ENCODE data around the gene SEMA3A. TPM values are rescaled to one million over a fixed set of nuclear protein-coding genes. Genes with fewer than 3 reads are reported as not detected.

Gene SEMA3A
- total and polyA plus RNA-seq, 2 of the 4 experiments (the other 2 are of a cell fraction), result 31.2 to 213 TPM

GRCh38 chr7:83952236-83952635 lies 242.4 kb downstream of the SEMA3A start:
- ChIA-PET POLR2A (ENCODE audit: unreplicated experiment) (no interaction called here), CTCF (no interaction called here)
- no peaks in the 10 kb centered on the region for H3K27me3 ChIP-seq (ENCODE audit: control insufficient read depth, insufficient read depth, low read length)
- H3K27ac ChIP-seq (ENCODE audit: insufficient read depth, low read length), result no peak overlapping the region
- no peak overlapping the region for H2BK20ac ChIP-seq (ENCODE audit: low read depth, low read length)
- no CpG with 5 or more reads among the region's 2 CpGs for WGBS, 2 experiments (ENCODE audit: extremely low coverage in 2 of 2, insufficient read length in 1 of 2)
- no peak overlapping the region for H3K56ac ChIP-seq (ENCODE audit: extremely low read depth, insufficient read depth, low read length)
- no peak overlapping the region for H3K4ac ChIP-seq (ENCODE audit: low read depth, low read length)
- H3K9me3 ChIP-seq (ENCODE audit: control insufficient read depth, insufficient read depth, low read length), result no peaks in the 10 kb centered on the region
- no peaks in the 10 kb centered on the region for H3K36me3 ChIP-seq (ENCODE audit: control insufficient read depth, insufficient read depth, low read length)
- H3K4me1 ChIP-seq (ENCODE audit: control insufficient read depth, insufficient read depth, low read length), result no peaks in the 10 kb centered on the region
- in situ Hi-C loops (cut with MboI; ENCODE audit: low sequenced_read_pairs) (no loop called here), intact Hi-C loops (cut with micrococcal nuclease) (no loop called here), dilution Hi-C loops (cut with HindIII; ENCODE audit: low sequenced_read_pairs, unreplicated experiment) (no loop called here)
- H3K9me1 ChIP-seq (ENCODE audit: insufficient read depth, low read length), result no peaks in the 10 kb centered on the region; the same call in 1 of the 2 replicates
- BruUV-seq (replicated peaks), result no TSS peak
- no peak overlapping the region for H3K18ac ChIP-seq (ENCODE audit: low read depth, low read length)
- H3K79me1 ChIP-seq (ENCODE audit: low read depth in 1 of 2, low read length in 2 of 2), result no peaks in the 10 kb centered on the region
- H4K20me1 ChIP-seq (ENCODE audit: insufficient read depth, low read length), result no peaks in the 10 kb centered on the region
- no peak overlapping the region for H3K4me3 ChIP-seq (ENCODE audit: insufficient read depth, low read depth, low read length)
- no peak overlapping the region for H3K4me2 ChIP-seq (ENCODE audit: low read depth, low read length)
- no peak overlapping the region for H2AFZ ChIP-seq (replicated peaks; ENCODE audit: low read length, poor library complexity)
- no peak overlapping the region for H2BK5ac ChIP-seq (ENCODE audit: low read depth, low read length, poor library complexity, severe bottlenecking)
- ATAC-seq (ENCODE audit: low read depth), result no peak
- H3K9ac ChIP-seq (ENCODE audit: low read depth, low read length), result no peak overlapping the region
- H2AK5ac ChIP-seq (ENCODE audit: low read depth, low read length), result no peak overlapping the region
- no peak overlapping the region for H4K91ac ChIP-seq (ENCODE audit: insufficient read depth, low read depth, low read length)
- no peak overlapping the region for H2BK120ac ChIP-seq (ENCODE audit: low read depth, low read length)
- H2BK15ac ChIP-seq (ENCODE audit: low read depth, low read length), result no peak overlapping the region
- H3K14ac ChIP-seq (replicated peaks; ENCODE audit: low read depth, low read length), result no peak overlapping the region
- DNase-seq, result no peak
- no peak for TF ChIP-seq MAFK (IDR thresholded peaks at IDR 0.05; ENCODE audit: low read depth, low read length)
- no peak for TF ChIP-seq RFX5 (IDR thresholded peaks at IDR 0.05; ENCODE audit: low read depth, low read length)
- no peak for TF ChIP-seq MXI1 (IDR thresholded peaks at IDR 0.05; ENCODE audit: borderline replicate concordance, low read depth, low read length)
- TF ChIP-seq CEBPB (IDR thresholded peaks at IDR 0.05; ENCODE audit: low read depth, low read length), result no peak
- no peak for TF ChIP-seq MAZ (IDR thresholded peaks at IDR 0.05; ENCODE audit: borderline replicate concordance, low read depth, low read length)
- no peak for TF ChIP-seq SMC3 (IDR thresholded peaks at IDR 0.05; ENCODE audit: low read depth, low read length)
- TF ChIP-seq CHD1 (IDR thresholded peaks at IDR 0.05; ENCODE audit: low read depth, low read length), result no peak
- no peak for TF ChIP-seq USF2 (IDR thresholded peaks at IDR 0.05; ENCODE audit: low read depth, low read length)
- TF ChIP-seq POLR2A (IDR thresholded peaks at IDR 0.05; ENCODE audit: low read depth, low read length), result no peak
- no peak for TF ChIP-seq RAD21 (IDR thresholded peaks at IDR 0.05; ENCODE audit: low read length)
- TF ChIP-seq ELK1 (IDR thresholded peaks at IDR 0.05; ENCODE audit: borderline replicate concordance, low read depth, low read length), result no peak
- TF ChIP-seq BHLHE40 (IDR thresholded peaks at IDR 0.05; ENCODE audit: low read depth, low read length), result no peak
- TF ChIP-seq, protein P1, sequence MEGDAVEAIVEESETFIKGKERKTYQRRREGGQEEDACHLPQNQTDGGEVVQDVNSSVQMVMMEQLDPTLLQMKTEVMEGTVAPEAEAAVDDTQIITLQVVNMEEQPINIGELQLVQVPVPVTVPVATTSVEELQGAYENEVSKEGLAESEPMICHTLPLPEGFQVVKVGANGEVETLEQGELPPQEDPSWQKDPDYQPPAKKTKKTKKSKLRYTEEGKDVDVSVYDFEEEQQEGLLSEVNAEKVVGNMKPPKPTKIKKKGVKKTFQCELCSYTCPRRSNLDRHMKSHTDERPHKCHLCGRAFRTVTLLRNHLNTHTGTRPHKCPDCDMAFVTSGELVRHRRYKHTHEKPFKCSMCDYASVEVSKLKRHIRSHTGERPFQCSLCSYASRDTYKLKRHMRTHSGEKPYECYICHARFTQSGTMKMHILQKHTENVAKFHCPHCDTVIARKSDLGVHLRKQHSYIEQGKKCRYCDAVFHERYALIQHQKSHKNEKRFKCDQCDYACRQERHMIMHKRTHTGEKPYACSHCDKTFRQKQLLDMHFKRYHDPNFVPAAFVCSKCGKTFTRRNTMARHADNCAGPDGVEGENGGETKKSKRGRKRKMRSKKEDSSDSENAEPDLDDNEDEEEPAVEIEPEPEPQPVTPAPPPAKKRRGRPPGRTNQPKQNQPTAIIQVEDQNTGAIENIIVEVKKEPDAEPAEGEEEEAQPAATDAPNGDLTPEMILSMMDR (conservative IDR thresholded peaks at IDR 0.05; ENCODE audit: low read depth, low read length), result no peak
- no peak overlapping the region for H4K8ac ChIP-seq (ENCODE audit: low read depth in 2 of 2, low read length in 2 of 2)
- H2AK9ac ChIP-seq (replicated peaks; ENCODE audit: low read depth, low read length, poor library complexity), result no peak overlapping the region
- H4K5ac ChIP-seq (ENCODE audit: low read depth, low read length), result no peak overlapping the region
- H3K23ac ChIP-seq (ENCODE audit: low read depth, low read length), result no peak overlapping the region
